IMR-90 (cell line): Measurements from ENCODE around the gene CREG2.

ENCODE experiments used
- BHLHE40 ChIP-seq: fragments of 150-350 bp; IDR thresholded peaks from 2 replicates; pipeline ENCODE4 v1.6.1; 2016; ENCODE audit warnings: mild to moderate bottlenecking, low read depth, low read length
- CEBPB ChIP-seq: IDR thresholded peaks from 2 replicates; pipeline ENCODE4 v1.6.1; 2012; ENCODE audit warnings: low read depth, low read length, improper control_type of control experiment
- CHD1 ChIP-seq: IDR thresholded peaks from 2 replicates; pipeline ENCODE4 v1.6.1; 2012; ENCODE audit warnings: low read depth, low read length, improper control_type of control experiment
- CTCF ChIP-seq: conservative IDR thresholded peaks from 2 replicates; pipeline ENCODE4 v1.5.1; 2012; ENCODE audit warnings: mild to moderate bottlenecking, low read depth, low read length, improper control_type of control experiment
- POLR2A ChIP-seq: IDR thresholded peaks from 2 replicates; pipeline ENCODE4 v1.6.1; 2012; ENCODE audit warnings: mild to moderate bottlenecking, low read depth, low read length
- RFX5 ChIP-seq: IDR thresholded peaks from 2 replicates; pipeline ENCODE4 v1.8.0; 2012; ENCODE audit warnings: low read depth, mild to moderate bottlenecking, low read length, moderate library complexity
- SMC3 ChIP-seq: fragments of 150-350 bp; IDR thresholded peaks from 2 replicates; pipeline ENCODE4 v1.6.1; 2016; ENCODE audit warnings: low read depth, mild to moderate bottlenecking, antibody characterized with exemption, low read length, moderate library complexity
- USF2 ChIP-seq: fragments of 150-350 bp; IDR thresholded peaks from 2 replicates; pipeline ENCODE4 v1.6.1; 2017; ENCODE audit warnings: mild to moderate bottlenecking, antibody characterized with exemption, low read length, low read depth

- TF ChIP-seq CTCF = no peak
- no peak for TF ChIP-seq POLR2A
- TF ChIP-seq USF2 = no peak
- TF ChIP-seq BHLHE40 = no peak
- no peak for TF ChIP-seq SMC3
- no peak for TF ChIP-seq CEBPB
- TF ChIP-seq RFX5 = no peak
- no peak for TF ChIP-seq CHD1
Measured at GRCh38 chr2:101341421-101341820, 45.9 kb downstream of the CREG2 start.
